Epithelial cell of prostate (primary cell): Measurements from ENCODE around the gene A1BG.
"Not testable (repeated sequence)": the region's sequence is repeated elsewhere in the genome, so short reads cannot be mapped to it uniquely, and the experiment has no call there.

Experiments
- DNase-seq: peaks from one replicate; pipeline ENCODE4 v3.0.0-alpha.2; 2011; ENCODE audit warnings: low read depth, low spot score
- H3K27ac ChIP-seq: fragments of 450-650 bp; 2 replicates; pipeline ENCODE4 v1.5.1; 2017; ENCODE audit warnings: mild to moderate bottlenecking

A1BG gene

DNA sequence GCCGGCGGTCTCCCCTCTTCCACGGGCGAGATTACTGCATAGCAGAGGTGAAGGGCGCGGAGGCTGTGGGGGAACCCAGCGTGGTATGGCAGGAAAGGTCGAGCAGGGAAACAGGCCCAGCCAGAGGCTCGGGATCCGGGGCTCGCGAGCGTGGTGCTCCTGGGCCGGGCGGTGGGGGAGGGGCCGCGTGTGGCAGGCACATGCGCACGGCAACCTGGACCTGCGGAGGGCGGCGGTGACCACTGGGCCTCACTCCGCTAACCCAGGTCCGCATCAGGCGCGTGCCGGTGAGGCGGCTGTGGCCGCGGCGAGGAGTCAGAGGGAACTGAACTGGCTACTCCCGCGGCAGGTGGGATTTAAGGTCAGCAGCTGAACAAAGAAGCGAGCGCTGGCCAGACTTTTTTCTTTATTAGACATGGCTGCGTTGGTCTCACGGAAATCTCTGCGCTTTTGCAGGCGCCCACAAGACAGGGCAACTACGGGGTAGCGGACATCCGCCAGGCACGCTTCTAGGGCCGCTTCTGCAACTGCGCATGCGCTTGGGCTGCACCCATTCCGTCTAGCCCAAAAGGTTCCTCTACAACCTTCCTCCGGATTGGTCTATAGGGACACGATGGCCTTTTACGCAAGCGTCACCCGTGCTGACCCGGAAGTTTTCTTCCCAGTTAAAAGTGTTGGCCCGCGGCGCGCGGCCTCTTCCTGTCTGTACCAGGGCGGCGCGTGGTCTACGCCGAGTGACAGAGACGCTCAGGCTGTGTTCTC, 33.5 kb upstream of the A1BG start, which contains the start of gene RPS5:
Gene RPS5 (plus strand): TSS at position 694 of the 762 bp plus-strand sequence. CDS start 869 bp downstream, outside the sequence.
- H3K27ac ChIP-seq: peak within 1 kb of the TSS; percentile 97
- DNase-seq: peak; percentile 90

DNA sequence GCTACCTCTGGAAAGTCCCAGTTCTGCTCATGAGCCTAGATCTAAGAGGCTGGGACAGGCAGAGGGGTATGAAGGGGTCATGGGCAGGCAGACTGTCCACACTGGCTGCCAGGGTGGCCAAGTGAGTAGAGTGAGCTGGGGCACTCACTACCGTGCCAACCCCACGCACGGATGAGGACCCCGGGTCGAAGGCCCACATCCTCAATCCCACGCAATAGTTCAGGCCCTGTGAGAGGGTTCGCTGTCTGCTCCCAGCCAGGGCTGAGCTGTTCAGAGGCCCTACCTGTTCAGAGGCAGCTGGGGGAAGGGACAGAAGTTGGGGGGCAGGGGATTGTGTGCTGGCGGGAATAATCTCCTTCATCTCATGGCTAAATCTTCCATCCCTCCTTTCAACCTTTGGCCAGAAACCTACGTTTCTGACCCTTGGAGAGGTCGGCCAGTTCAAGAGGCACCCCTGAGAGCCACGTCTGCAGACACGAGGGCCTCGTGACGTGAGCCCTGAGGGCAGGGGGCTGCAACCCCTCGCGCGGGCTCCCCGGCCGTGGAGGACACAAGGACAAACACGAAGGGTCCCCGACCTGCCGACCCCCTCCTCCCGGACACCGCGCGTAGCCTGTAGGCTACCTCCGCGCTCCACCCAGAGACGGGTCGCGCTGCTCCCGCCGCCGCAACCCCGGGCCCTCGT, 32.7 kb upstream of the A1BG start:
- no peak for DNase-seq
- H3K27ac ChIP-seq: peak overlapping the region; percentile 97

DNA sequence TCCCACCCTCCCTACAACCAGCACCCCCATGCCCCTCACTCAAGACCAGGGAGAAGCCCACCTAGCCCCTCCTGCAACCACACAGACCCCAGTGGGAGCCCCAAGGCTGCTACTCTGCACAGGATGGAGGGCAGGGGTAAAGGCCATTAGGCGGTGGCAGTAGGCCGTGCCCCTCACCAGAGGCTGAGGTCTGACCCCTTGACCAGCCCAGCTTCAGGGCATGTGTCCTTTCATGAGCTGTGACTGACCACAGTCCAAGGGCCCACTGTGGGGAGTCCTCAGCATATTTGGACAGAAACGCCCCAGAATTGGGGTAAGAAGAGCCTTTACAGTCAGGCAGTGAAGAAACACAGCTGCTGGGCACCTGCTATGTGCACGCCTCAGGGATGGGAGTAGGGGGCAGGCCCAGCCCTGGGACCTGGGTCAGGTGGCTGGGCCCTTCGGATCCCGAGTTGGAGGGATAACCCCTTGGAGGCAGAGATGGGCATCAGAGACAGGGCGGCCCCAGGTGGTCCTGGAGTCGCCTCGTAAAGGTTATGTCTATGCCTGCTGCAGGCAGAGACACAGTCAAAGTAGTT, 32.1 kb upstream of the A1BG start:
- DNase-seq: no peak
- H3K27ac ChIP-seq: peak overlapping the region; percentile 97

DNA sequence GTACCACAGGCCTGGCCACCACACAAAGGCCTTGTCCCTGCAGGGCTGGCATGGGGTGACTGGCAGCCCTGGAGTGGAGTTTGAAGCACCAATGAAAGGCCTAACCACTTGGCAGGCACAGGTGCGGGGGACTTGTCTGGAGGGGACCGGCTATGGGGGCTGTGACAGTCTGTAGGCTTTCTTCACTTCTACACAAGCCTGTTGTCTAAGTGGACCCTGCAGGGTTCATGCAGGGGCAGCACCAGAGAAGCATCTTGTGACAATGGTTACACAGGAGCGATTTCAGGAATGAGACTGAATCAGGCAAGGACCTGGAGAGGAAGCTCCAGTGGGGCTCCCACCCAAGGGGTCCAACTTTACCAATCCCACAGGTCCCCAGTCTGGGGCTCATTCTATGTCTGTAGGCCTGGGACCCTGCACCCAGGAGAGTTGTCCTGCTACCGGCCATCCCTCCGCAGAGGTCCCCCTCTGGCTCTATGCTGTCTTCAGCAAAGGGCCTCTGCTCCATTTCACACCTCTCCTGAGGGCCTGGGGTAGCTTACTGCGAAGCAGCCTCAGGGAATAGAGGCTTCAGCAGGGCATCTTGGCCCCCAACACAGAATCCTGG, 29.8 kb upstream of the A1BG start:
- H3K27ac ChIP-seq: no peak overlapping the region
- no peak for DNase-seq

DNA sequence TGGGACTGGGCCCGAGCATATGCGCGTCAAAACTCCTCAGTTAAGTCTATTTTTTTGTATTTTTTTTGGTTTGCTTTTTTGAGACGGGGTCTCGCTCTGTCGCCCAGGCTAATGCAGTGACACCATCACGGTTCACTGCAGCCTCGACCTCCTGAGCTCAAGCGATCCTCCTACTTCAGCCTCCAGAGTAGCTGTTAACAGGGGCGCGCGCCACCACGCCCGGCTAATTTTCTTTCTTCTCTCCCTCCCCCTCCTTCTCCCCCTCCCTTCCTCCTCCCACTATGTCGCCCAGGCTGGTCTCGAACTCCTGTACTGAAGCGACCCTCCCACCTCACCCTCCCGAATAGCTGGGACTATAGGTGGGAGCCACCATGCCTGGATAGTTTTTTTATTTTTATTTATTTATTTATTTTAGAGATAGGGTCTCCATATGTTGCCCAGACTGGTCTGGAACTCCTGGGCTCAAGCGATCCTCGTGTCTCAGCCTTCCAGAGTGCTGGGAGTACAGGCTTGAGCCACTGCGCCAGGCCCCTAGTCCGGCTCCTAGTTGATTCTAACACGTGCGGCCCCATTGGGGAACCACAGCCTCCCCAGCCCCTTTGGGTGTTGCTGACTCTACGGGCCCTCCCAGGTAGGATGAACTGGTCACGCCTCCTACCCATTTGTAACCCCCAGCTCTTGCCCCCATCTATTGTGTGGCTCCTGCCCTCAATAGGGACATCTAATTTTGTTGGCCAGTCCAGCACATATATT, 28.3 kb upstream of the A1BG start:
- no peak for DNase-seq
- H3K27ac ChIP-seq: peak overlapping the region; percentile 71

DNA sequence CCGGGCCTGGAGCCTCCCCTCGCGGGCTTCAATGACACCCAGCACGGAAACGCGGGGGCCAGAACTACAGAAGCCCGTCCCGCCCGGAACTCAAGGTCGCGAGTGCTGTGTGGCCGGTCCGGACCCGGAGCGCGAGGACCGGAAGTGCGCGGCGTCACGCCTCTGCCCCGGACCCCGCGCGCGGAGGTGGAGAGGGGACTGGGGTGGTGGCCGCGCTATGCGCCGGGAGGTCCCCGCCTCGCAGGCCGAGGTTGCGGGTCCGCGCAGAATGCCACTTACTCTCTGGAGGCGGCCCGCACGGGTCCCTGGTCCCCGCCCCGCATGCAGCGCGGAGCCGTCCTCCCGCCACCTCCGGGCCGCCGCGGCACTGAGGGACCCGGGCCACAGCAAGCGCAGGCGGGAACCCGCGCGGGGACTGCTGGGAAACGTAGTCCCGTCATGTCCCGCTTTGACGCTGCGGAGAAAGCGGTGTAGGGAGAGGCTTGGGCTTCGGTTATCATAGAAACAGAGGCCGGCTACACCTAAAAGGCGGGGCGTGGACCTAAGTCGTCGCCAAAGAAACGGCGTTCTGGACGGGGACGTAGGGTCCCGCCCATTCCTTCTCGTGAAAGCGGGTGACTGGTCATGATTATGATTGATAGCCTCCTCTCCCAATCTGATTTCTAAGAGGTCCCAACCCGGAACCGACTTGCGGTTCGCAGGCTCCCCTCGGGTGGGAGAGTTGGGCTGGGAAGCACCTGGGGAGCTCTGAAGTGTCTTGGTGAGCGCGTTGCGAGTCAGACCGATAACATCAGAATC, 27.6 kb upstream of the A1BG start, which contains the start of gene ZNF837:
Gene ZNF837 (minus strand): TSS at position 369 of the 798 bp plus-strand sequence. CDS start 11,698 bp downstream, outside the sequence.
- DNase-seq: peak; percentile 100
- peak within 1 kb of the TSS; percentile 71 for H3K27ac ChIP-seq

DNA sequence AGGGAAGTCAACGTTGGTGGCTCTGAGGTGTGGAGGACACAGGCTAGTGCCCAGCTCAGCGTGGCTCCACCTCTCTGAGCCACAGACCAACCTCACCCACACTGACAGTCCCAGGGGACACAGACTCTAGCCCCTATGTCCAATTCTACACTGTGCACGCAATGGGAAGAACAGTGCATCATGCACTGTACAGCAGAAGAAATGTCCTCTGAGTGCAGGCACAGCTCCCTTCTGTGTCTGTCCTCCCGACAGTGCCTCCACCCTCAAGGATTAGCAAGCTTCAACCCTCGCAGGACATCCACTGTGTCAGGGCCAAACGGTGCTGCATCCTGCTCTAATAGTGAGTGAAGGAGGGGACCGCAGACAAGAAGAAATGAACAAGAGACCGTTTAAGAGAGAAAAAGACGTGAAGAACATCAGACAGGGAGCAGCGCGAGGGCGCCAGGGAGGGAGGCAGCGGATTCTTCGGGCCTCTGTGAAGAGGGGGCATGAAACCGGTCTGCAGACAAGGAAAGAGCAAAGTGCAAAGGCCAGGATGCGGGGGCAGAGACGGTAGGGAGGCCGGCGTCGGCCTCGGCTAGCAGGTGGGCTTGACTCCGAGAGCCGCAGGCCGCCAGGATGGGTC, 26.9 kb upstream of the A1BG start:
- peak overlapping the region; percentile 71 for H3K27ac ChIP-seq
- no peak for DNase-seq

DNA sequence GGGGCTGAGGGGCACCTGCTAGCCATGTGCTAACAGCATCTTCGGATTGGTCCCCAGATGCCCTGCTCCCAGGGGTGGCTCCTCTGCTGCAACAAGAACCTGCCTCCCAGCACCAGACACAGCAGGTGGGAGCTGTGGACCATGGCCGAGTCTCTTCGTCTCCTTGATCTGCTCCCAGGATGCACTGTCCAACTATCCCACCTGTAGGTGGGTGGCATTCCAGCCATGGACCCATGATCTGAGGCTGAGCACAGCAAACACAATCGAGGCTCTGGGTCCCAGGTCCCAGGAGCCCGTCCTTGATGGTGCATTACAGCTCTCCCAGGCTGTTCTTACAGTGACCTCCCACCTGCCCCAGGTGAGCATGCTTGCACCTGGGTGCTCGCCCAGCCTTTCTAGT, 26.0 kb upstream of the A1BG start:
- DNase-seq: no peak
- H3K27ac ChIP-seq: no peak overlapping the region

DNA sequence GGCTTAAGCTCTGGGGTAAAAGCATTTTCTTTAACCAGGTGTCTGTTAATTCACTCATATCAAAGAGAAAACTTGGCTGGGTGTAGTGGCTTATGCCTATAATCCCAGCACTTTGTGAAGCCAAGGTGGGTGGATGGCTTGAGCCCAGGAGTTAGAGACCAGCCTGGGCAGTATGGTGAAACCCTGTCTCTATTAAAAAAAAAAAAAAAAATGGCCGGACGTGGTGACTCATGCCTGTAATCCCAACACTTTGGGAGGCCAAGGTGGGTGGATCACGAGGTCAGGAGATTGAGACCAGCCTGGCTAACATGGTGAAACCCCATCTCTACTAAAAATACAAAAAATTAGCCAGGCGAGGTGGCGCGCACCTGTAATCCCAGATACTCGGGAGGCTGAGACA, 23.4 kb upstream of the A1BG start:
- DNase-seq, H3K27ac ChIP-seq: not testable (repeated sequence)

DNA sequence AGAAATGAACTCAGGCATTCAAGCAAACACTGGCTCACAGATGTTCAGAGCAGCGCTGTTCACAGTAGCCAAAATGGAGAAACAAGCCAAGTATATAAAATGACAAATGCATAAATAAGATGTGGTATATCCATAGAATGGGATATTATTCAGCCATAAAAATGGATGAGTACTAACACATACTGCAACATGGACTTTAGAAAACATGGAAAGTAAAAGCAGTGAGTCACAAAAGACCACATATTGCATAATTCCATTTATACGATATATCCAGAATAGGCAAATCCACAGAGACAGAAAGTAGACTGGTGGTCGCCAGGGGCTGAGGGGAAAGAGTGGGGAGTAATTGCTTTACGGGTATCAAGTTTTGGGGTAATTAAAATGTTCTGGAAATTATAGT, 20.9 kb upstream of the A1BG start:
- DNase-seq: no peak
- H3K27ac ChIP-seq: no peak overlapping the region

DNA sequence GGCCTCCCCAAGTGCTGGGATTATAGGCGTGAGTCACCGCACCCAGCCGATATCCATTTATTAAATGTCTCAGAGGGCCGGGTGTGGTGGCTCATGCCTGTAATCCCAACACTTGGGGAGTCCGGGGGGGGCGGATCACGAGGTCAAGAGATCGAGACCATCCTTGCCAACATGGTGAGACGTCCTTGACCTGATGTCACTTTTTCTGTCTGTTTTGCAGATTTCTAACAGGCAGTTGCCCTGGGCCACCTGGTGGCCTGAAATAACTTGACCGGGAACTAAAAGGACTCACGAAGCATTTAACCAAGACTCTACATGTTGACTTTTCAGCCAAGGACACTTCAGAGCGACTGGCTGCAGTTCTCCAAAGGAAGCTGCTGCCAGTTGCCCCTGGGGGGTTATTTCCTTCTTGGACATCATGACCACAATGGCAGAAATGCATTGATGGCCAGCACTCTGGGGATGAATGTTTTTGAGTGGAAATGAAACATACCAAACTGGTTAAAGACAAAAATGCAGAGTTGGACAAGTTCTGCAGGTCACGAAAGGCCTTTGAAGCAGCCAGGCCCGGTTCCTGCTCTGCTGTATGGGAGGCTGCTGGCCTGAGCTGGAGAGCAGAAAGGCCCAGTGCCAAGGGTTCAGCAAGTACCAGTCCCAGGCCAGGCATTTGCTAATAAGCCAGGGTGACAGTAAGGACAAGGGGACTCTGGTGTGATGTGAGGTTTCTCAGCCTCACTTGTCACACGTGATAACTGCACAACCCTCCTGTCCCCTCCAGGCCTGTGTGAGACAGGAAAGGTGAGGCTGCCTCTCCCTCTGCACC, 19.2 kb upstream of the A1BG start:
- no peak overlapping the region for H3K27ac ChIP-seq
- no peak for DNase-seq

DNA sequence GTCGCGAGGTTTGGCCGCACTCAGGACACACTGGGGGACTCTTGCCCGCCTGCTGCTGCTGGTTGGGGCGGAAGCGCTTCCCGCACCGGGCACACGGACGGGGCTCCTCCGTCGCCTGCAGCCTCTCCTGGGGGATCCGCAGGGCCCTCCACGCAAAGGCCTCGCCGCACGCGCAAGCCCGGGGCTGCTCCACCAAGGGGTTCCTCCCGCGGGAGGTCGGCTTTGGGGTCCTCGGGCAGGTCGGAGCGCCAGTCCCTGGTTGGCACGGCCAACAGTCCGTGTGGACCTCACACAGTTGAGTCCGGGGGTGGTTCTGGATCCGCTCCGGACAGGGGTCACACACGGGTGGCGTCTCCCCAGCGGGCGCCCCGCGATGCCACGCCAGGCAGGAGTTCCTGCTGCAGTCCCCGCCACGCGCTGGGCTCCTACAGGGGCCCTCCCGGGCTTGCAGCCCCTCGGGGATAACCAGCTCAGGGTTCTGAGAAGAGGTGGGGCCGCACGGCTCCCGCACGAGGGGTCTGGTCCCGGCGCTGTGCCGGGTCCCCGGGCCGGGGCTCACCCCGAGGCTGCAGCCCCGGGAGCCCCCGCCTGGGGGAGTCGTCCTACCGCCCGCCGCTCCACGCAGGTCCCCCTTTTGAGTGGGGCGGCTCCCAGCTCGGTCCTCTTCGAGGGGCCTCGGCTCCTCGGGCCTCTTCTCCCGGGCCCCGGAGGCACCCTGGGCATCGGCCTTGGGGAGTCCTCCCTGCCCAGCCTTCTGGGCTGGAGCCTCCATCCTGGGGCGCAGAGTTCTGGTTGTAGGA, 15.5 kb upstream of the A1BG start:
- H3K27ac ChIP-seq: no peak overlapping the region
- no peak for DNase-seq

DNA sequence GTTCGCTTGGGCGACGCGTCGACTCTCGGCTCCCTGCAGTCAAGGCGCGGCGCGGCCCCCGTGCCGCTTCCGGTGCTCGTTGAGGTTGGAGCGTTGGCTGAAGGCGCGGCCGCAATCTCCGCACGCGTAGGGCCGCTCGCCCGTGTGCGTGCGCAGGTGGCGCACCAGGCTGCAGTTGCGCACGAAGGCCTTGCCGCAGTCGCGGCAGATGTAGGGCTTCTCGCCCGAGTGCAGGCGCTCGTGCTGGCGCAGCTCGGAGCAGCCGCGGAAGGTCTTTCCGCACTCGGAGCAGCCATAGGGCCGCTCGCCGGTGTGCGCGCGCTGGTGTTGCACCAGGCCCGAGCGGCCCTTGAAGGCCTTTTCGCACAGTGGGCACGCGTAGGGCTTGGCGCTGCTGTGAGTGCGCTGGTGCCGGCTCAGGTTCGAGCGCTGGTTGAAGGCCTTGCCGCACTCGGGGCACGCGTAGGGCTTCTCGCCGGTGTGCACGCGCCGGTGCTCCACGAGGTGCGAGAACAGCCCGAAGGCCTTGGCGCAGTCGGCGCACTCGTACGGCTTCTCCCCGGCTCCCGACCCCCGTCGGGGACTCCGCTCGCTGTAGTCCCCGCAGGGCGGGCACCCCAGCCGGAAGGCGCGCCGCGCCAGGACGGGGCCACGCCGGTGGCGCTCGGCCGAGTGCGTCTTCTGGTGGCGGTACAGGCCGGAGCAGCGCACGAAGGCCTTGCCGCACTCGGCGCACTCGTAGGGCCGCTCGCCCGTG, 14.6 kb upstream of the A1BG start:
- no peak for DNase-seq
- no peak overlapping the region for H3K27ac ChIP-seq

DNA sequence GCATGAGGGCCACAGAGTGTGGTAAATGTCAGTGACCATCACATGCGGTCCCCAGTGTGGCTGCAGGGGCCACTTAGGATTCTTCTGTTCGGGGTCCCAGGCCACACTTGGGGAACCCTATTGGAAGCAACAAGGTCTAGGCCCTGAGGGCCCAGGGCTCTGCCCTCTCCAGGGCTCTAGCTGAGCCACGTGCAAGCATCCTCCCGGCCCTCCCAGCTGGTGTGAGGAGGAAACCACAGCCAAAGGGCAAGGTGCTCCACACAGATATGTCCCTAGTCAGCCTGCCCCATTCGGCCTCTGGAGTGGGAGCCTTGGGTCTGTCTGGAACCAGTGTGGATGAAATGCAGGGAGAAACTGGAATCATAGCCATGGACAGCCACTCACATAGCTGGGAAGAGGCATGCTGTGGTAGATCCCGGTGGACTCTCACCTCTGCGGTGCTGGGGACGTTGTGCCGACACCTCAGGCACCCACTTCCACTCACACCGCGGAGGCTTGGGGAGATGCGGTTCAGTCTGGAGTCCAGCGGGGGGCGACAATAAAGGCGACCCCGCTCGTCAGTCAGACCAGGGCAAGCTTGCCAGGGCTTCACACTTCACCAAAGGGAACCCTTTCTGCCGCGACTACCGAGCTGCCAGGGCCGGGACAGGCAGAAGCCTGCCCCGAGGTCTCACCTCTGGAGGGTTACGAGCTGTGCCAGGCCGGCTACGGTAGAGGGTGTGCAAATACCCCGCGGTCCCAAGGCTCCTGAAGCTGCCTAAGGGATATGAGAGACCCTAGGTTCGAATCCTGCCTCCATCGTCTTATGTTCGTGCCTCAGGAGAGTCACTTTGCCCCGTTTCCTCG, 13.5 kb upstream of the A1BG start:
- DNase-seq: no peak
- H3K27ac ChIP-seq: no peak overlapping the region

DNA sequence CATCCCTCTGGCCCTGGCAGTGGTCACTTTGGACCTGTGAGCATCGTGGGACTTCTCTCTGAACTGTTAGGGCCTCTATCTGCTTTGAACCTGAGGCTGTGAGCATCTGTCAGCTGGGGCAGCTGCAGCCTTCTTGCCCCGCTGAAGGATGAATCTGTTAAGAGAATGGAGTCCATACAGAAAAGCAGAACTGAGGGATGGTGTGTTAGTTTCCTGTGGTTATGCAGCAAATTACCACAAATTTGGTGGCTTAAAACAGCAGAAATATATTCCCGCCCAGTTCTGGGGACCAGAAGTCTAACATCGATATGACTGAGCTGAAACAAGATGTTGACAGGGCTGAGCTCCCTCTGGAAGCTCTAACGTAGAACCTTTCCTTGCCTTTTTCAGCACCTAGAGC, 10.9 kb upstream of the A1BG start:
- DNase-seq: no peak
- no peak overlapping the region for H3K27ac ChIP-seq
